COLO668 (cell line): ENCODE measurements around the gene KCTD14.
"Not testable (repeated sequence)": the region's sequence is repeated elsewhere in the genome, so short reads cannot be mapped to it uniquely, and the experiment has no call there.

Experiments used
- DNase-seq: peaks from one replicate; lab custom pipeline; 2025; ENCODE audit not compliant: unreplicated experiment; lab: John Stamatoyannopoulos, UW

The KCTD14 gene

DNA sequence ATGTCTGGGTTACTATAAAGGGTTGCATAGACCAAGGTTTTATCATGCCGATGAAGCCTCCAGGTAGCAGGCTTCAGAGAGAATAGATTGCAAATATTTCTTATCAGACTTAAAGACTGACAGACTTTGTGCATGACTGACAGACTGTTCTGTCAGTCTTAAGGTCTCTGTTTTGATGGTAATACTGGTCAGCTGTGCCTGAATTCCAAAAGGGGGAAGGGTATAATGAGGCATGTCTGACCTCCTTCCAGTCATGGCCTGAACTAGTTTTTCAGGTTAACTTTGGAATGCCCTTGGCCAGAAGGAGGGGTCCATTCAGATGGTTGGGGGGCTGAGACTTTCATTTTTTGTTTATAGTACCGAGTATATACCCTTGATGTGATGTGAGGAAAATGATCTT, 4.7 kb upstream of the KCTD14 start:
- DNase-seq = no peak

GRCh38 chr11:78025378-78025777, 2.3 kb upstream of the KCTD14 start:
- DNase-seq = no peak

GRCh38 chr11:78023426-78023825, 350 bp upstream of the KCTD14 start:
- no peak for DNase-seq

DNA sequence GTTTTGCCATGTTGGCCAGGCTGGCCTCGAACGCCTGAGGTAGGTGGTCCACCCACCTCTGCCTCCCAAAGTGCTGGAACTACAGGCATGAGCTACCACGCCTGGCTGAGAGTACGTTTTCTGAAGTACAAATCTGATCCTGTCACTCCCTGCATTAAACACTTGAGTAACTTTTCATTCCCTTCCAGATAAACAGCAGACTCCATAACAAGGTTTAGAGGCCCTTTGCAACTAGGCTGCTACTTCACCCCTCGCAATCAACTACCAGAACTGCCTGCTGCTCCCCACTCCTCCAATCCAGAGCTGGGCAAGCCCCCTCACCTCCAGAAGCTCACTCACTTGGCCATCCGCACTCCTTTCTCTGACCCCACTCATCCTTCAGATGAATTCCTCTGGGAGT, 1.5 kb downstream of the KCTD14 start:
- DNase-seq = no peak

DNA sequence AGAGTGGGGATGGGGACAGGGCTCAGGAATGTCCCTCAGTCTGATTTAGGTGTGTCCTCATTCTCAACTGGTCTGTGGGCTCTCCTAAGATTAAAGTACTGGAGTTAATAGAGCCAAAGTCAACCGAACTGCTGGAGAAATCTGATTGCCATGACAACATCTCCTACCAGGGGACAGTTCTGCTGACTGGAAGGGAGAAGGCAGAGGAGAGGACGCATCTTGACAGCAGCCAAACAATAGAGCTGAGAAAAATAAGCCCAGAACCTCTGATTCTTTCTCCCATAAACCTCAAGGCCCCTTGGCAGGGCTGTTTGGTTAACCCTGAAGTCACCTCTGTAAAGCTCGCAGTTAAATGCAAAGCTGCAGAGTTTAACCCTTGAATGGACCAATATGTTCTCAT, 2.8 kb downstream of the KCTD14 start:
- DNase-seq = no peak

GRCh38 chr11:78019808-78020207, 3.3 kb downstream of the KCTD14 start:
- DNase-seq = no peak

GRCh38 chr11:78015878-78016277, 7.2 kb downstream of the KCTD14 start:
- no peak for DNase-seq

- not testable (repeated sequence) for DNase-seq
These were observed 8.0 kb downstream of the KCTD14 start for GRCh38 chr11:78014937-78015520.

DNA sequence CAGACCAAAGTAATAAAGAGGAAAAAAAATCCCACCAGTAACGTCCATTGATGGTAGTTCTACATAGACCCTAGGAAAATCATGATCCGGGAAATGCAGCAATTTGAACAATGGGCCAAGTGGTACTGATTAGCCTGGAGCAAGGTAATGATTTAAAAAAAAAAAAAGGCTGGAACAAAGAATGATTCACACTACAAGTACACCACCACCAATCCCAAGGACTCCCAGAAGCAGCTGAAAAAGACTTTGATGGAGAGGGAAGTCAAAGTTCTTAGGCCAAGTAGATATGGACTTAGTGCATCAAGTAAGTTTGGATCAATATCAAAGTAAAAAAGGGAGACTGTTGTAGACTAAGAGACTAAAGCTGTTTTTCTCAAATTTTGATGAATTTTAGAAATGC, 11.8 kb downstream of the KCTD14 start:
- no peak for DNase-seq

DNA sequence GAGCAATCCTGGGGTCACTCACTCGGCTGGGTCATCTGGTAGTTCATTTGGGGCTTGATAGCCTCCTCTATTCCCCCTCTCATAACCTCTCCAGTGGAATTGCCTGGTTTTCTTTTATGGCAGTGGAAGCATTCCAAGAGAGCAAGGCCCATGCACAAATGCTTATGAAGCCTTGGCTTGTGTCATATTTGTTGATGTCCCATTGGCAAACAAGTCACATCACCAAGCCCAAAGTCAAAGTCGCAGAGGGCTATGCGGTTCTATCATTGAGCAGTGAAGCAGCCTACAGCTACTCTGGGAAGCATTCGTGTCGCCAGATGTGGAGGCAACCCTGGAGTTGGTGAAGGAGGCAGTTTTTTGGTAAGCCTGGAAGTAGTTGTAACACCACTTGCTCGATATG, 12.3 kb downstream of the KCTD14 start:
- no peak for DNase-seq

DNA sequence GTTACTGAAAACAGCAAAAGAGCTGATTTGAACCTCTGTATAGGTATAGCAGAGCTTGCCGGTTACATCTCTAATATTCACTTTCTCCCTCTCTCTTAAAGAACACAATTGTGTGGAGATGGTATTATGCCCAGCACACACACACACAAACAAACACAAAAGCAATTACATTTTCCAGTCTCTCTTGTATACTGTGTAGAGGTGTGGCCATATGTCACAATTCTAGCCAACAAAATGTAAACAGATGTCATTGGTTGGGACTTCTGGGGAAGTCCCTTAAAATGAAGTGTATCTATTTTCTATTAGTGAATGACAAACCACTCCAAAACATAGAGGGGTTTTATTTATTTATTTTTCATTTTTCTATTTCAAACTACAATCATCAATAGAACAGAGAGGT, 12.8 kb downstream of the KCTD14 start:
- DNase-seq = no peak

DNA sequence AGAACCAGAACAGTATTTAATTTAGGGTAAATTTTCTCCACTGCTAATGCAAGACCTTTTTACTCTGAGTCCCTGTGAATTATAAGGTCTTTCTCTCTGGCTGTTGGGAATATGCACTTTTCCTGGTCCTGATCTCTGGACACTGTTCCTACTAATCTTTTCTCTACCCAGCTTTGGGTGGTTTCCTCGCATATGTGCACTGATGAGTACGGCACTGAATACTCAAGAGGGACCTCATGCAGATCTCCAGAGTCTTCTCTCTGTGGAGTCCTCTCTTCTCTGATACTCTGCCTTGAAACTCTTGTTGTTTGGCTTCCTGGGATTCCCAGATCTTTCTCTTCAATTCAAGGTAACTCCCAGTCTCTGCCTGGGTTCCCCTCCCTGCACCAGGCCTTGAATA, 14.0 kb downstream of the KCTD14 start:
- DNase-seq = no peak

GRCh38 chr11:78000193-78000592, 22.9 kb downstream of the KCTD14 start:
- peak; percentile 42 for DNase-seq

DNA sequence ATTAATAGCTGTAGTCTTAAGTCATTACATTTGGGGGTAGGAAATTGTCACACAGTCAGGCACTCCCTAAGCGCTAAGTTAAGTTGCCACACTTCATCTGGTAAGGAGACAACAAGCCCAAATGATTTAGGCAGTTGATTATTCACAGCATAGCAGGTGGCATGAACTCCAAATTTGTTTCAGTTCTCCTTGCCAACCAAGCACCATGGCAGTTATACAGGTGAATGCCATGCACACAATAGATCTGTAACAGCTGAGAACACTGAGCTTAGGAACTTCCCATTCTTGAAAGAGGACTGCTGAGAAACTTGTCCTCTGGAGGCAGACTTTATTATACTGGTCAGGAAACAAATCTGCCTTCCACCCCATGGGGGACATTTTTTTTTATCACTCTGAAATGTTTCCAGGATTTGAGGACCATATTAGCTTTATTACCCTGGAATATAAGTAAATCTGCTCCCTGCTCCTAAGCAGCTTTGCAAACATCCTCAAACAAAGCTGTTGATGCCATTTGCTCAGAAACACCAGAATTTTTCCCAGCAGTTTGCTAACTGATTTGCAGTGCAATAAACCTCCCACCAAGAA, 23.5 kb downstream of the KCTD14 start:
- DNase-seq = no peak

- peak; percentile 99 for DNase-seq
These were observed 28.4 kb downstream of the KCTD14 start, which contains the start of gene INTS4 for GRCh38 chr11:77994434-77995362. Gene INTS4, minus strand, starts transcription at chr11:77994668. Its CDS starts 25 bp downstream, at chr11:77994643.

GRCh38 chr11:77993902-77994301, 29.2 kb downstream of the KCTD14 start:
- DNase-seq = no peak

DNA sequence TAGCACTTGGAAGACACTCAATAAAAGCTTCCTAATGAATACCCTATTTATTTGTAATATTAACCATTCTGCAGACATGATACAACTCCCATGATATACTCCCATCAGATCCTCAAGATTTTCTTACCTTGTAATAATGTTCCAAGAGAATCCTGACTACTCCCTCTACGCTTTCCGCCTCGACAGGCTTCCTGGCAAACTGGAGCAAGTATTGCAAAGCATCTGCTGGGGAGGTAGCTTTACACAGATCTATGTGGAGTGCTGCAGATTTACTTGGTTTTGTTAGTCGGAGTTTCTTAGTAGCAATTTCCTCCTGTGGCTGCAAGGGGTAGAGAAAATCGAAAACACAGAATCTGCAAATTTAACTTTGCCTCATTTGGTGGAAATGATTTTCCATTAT, 32.1 kb downstream of the KCTD14 start:
- DNase-seq = no peak

GRCh38 chr11:77986456-77986855, 36.6 kb downstream of the KCTD14 start:
- not testable (repeated sequence) for DNase-seq

GRCh38 chr11:77981346-77981947, 41.6 kb downstream of the KCTD14 start:
- DNase-seq = no peak

DNA sequence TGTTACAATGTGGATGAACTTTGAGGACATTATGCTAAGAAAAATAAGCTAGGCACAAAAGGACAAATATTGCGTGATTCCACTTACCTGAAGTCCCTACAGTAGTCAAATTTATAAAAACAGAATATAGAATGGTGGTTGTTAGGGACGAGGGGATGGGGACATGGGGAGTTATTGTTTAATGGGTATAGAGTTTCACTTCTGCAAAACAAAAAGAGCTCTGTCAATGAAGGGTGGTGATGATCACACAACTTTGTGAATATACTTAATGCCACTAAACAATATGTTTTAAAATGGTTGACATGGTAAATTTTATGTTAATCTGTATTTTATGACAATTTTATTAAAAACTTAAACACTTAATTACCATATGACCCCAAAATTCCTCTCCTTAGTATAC, 54.7 kb downstream of the KCTD14 start:
- no peak for DNase-seq

GRCh38 chr11:77967753-77968152, 55.3 kb downstream of the KCTD14 start:
- DNase-seq = no peak

GRCh38 chr11:77967121-77967520, 56.0 kb downstream of the KCTD14 start:
- no peak for DNase-seq
